HG02759 (cell line): ENCODE measurements around the gene KRTAP10-10.
"Not testable (repeated sequence)": the region's sequence is repeated elsewhere in the genome, so short reads cannot be mapped to it uniquely, and the experiment has no call there.

Experiments
- ATAC-seq: cut with Tn5 transposase; IDR thresholded peaks from one replicate; pipeline ENCODE4 v1.9.1; 2021; ENCODE audit warnings: mild to moderate bottlenecking, moderate library complexity; ENCODE audit not compliant: unreplicated experiment

Gene KRTAP10-10

GRCh38 chr21:44637018-44637850 lies at the start of gene KRTAP10-10:
KRTAP10-10 (plus strand) TSS chr21:44637356; CDS start chr21:44637418, 62 bp downstream.
- no peak for ATAC-seq

GRCh38 chr21:44589094-44589493 lies 48.1 kb upstream of the KRTAP10-10 start:
- ATAC-seq, result no peak

- no peak for ATAC-seq
These were observed 47.4 kb upstream of the KRTAP10-10 start for GRCh38 chr21:44589586-44590305.

- ATAC-seq, result no peak
These were observed 46.8 kb upstream of the KRTAP10-10 start for GRCh38 chr21:44590311-44590721.

GRCh38 chr21:44590897-44591800 lies 46.0 kb upstream of the KRTAP10-10 start:
- ATAC-seq, result not testable (repeated sequence)

GRCh38 chr21:44591801-44592130 lies 45.4 kb upstream of the KRTAP10-10 start:
- not testable (repeated sequence) for ATAC-seq

- no peak for ATAC-seq
These were observed 44.5 kb upstream of the KRTAP10-10 start, which contains the start of gene KRTAP10-6 for GRCh38 chr21:44592446-44593311. KRTAP10-6 (minus strand) TSS chr21:44592505; CDS start chr21:44592484, 21 bp downstream.

GRCh38 chr21:44593598-44594405 lies 43.4 kb upstream of the KRTAP10-10 start:
- no peak for ATAC-seq

- no peak for ATAC-seq
These were observed 42.7 kb upstream of the KRTAP10-10 start for GRCh38 chr21:44594406-44594916.

- ATAC-seq, result no peak
These were observed 41.6 kb upstream of the KRTAP10-10 start for GRCh38 chr21:44595524-44595923.

GRCh38 chr21:44596068-44596725 lies 41.0 kb upstream of the KRTAP10-10 start:
- no peak for ATAC-seq

GRCh38 chr21:44598061-44598460 lies 39.1 kb upstream of the KRTAP10-10 start:
- ATAC-seq, result no peak

GRCh38 chr21:44599264-44600029 lies 37.7 kb upstream of the KRTAP10-10 start:
- ATAC-seq, result no peak

- not testable (repeated sequence) for ATAC-seq
These were observed 36.8 kb upstream of the KRTAP10-10 start, which contains the start of gene KRTAP10-7 for GRCh38 chr21:44600118-44600978. KRTAP10-7 (plus strand) TSS chr21:44600597; CDS start chr21:44600622, 25 bp downstream.

- not testable (repeated sequence) for ATAC-seq
These were observed 36.1 kb upstream of the KRTAP10-10 start for GRCh38 chr21:44601091-44601490.

GRCh38 chr21:44601596-44602462 lies 35.3 kb upstream of the KRTAP10-10 start:
- ATAC-seq, result no peak
